GM19395 (cell line): ENCODE data around the gene ADAMTS13.
A peak's percentile ranks its signal among the peaks of the same experiment; 100 is the strongest.
"Not testable (repeated sequence)": the region's sequence is repeated elsewhere in the genome, so short reads cannot be mapped to it uniquely, and the experiment has no call there.

Source experiments
- ATAC-seq: cut with Tn5 transposase; IDR thresholded peaks from one replicate; pipeline ENCODE4 v1.9.1; 2021; ENCODE audit warnings: mild to moderate bottlenecking, moderate library complexity; ENCODE audit not compliant: unreplicated experiment

Gene ADAMTS13

GRCh38 chr9:133391449-133391848, 30.7 kb upstream of the ADAMTS13 start:
- not testable (repeated sequence) for ATAC-seq

GRCh38 chr9:133392308-133392707, 29.9 kb upstream of the ADAMTS13 start:
- not testable (repeated sequence) for ATAC-seq

- ATAC-seq = no peak
Measured at GRCh38 chr9:133393399-133393798, 28.8 kb upstream of the ADAMTS13 start.

- ATAC-seq = no peak
Measured at GRCh38 chr9:133394687-133395271, 27.4 kb upstream of the ADAMTS13 start.

- no peak for ATAC-seq
Measured at GRCh38 chr9:133396952-133397351, 25.2 kb upstream of the ADAMTS13 start.

GRCh38 chr9:133397370-133397769, 24.8 kb upstream of the ADAMTS13 start:
- ATAC-seq = no peak

- no peak for ATAC-seq
Measured at GRCh38 chr9:133397895-133398294, 24.3 kb upstream of the ADAMTS13 start.

- ATAC-seq = no peak
Measured at GRCh38 chr9:133400292-133400691, 21.9 kb upstream of the ADAMTS13 start.

- no peak for ATAC-seq
Measured at GRCh38 chr9:133401588-133401987, 20.6 kb upstream of the ADAMTS13 start.

GRCh38 chr9:133402689-133403088, 19.5 kb upstream of the ADAMTS13 start:
- ATAC-seq = no peak

GRCh38 chr9:133403766-133404453, 18.3 kb upstream of the ADAMTS13 start:
- ATAC-seq = no peak

GRCh38 chr9:133404454-133405002, 17.6 kb upstream of the ADAMTS13 start:
- ATAC-seq = no peak

- no peak for ATAC-seq
Measured at GRCh38 chr9:133405508-133406438, 16.4 kb upstream of the ADAMTS13 start.

- ATAC-seq = no peak
Measured at GRCh38 chr9:133406480-133407307, 15.5 kb upstream of the ADAMTS13 start.

- ATAC-seq = no peak
Measured at GRCh38 chr9:133408042-133408441, 14.1 kb upstream of the ADAMTS13 start.

GRCh38 chr9:133415170-133415569, 7.0 kb upstream of the ADAMTS13 start:
- no peak for ATAC-seq

GRCh38 chr9:133417541-133418461, 4.4 kb upstream of the ADAMTS13 start, which contains the start of gene REXO4:
Gene REXO4, minus strand, starts transcription at chr9:133418010. Its CDS starts 166 bp downstream, at chr9:133417844.
- peak; percentile 70 for ATAC-seq

- no peak for ATAC-seq
Measured at GRCh38 chr9:133419005-133419404, 3.2 kb upstream of the ADAMTS13 start.

GRCh38 chr9:133420392-133420827, 1.8 kb upstream of the ADAMTS13 start:
- ATAC-seq = peak; percentile 42
